NCI-H226 (cell line): ENCODE results near the gene CELF5.

ENCODE experiments used
- DNase-seq: peaks from one replicate; pipeline ENCODE4 v3.0.0-alpha.2; 2015

Gene CELF5

GRCh38 chr19:3248728-3249326 lies 24.4 kb downstream of the CELF5 start:
- DNase-seq, result no peak

- DNase-seq, result no peak
Measured at GRCh38 chr19:3249408-3249807, 24.9 kb downstream of the CELF5 start.

- no peak for DNase-seq
Measured at GRCh38 chr19:3250675-3251074, 26.2 kb downstream of the CELF5 start.

GRCh38 chr19:3251229-3251628 lies 26.8 kb downstream of the CELF5 start:
- no peak for DNase-seq

GRCh38 chr19:3252650-3253049 lies 28.2 kb downstream of the CELF5 start:
- DNase-seq, result no peak

- DNase-seq, result no peak
Measured at GRCh38 chr19:3253270-3253669, 28.8 kb downstream of the CELF5 start.

GRCh38 chr19:3254520-3254919 lies 30.1 kb downstream of the CELF5 start:
- no peak for DNase-seq

- DNase-seq, result no peak
Measured at GRCh38 chr19:3257071-3257470, 32.6 kb downstream of the CELF5 start.

GRCh38 chr19:3262362-3262761 lies 37.9 kb downstream of the CELF5 start:
- no peak for DNase-seq

- no peak for DNase-seq
Measured at GRCh38 chr19:3263866-3264265, 39.4 kb downstream of the CELF5 start.

- DNase-seq, result no peak
Measured at GRCh38 chr19:3265432-3265831, 41.0 kb downstream of the CELF5 start.

- no peak for DNase-seq
Measured at GRCh38 chr19:3266092-3266693, 41.7 kb downstream of the CELF5 start.

- no peak for DNase-seq
Measured at GRCh38 chr19:3266792-3267514, 42.5 kb downstream of the CELF5 start.

GRCh38 chr19:3268326-3268725 lies 43.9 kb downstream of the CELF5 start:
- DNase-seq, result no peak

GRCh38 chr19:3268763-3269162 lies 44.3 kb downstream of the CELF5 start:
- no peak for DNase-seq

GRCh38 chr19:3269916-3270671 lies 45.6 kb downstream of the CELF5 start:
- DNase-seq, result no peak

GRCh38 chr19:3270902-3271301 lies 46.4 kb downstream of the CELF5 start:
- DNase-seq, result peak; percentile 48

GRCh38 chr19:3272401-3272931 lies 48.0 kb downstream of the CELF5 start:
- no peak for DNase-seq

GRCh38 chr19:3272952-3273351 lies 48.5 kb downstream of the CELF5 start:
- DNase-seq, result no peak

GRCh38 chr19:3274245-3274941 lies 49.9 kb downstream of the CELF5 start:
- no peak for DNase-seq

GRCh38 chr19:3274942-3275582 lies 50.6 kb downstream of the CELF5 start:
- DNase-seq, result no peak
